ENCODE measurements around the gene USP5. TPM values are rescaled to one million over a fixed set of nuclear protein-coding genes. Genes with fewer than 3 reads are reported as not detected.
"Not testable (repeated sequence)": the region's sequence is repeated elsewhere in the genome, so short reads cannot be mapped to it uniquely, and the experiment has no call there.

Gene USP5
- total RNA-seq, 1 experiment from 2014 or later: 230 TPM

DNA sequence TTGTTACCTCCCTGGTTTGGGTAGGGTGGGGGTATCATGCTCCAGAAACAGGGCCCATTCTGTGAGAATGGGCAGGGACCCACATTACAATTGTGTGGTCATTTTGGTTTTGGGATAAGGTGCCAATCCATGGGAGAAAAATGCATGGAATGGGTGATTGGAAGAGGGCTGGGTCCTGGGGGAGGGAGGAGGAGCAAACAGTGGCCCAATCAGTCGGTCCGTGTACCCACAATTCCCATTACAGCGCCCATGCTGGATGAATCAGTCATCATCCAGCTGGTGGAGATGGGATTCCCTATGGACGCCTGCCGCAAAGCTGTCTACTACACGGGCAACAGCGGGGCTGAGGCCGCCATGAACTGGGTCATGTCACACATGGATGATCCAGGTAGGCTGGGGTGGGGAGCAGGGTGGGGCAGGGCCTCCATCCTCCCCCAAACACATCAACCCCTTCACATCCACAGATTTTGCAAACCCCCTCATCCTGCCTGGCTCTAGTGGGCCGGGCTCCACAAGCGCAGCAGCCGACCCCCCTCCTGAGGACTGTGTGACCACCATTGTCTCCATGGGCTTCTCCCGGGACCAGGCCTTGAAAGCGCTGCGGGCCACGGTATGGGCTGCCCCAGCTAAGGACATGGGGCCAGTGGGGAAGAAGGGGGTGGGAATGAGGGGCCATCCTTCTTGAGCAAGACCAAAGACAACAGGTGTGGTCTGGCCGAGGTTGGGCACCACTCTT, 11.8 kb downstream of the USP5 start:
- H3K36me3 Mint-ChIP-seq (ENCODE audit: insufficient read depth, unreplicated experiment): peaks cover 99% of the 10 kb centered on the region
- ChIA-PET POLR2A (interaction anchor here (0.6 to 1.2 kb wide), 2 partner anchors 11 to 332 kb away, joined by 3 to 4 read pairs; partner anchors contain the start of gene USP5), CTCF (interaction anchor here (1.3 kb wide), 1 partner anchor 29 kb away, joined by 3 read pairs; no protein-coding TSS in a partner anchor)
- Histone ChIP-seq H3K36me3 (ENCODE audit: control insufficient read depth, insufficient read depth, low read length) (peaks cover 17% of the 10 kb centered on the region), H3K27me3 (replicated peaks; ENCODE audit: control insufficient read depth, insufficient read depth, low read length) (no peaks in the 10 kb centered on the region), H3K9me3 (no peaks in the 10 kb centered on the region), H3K4me1 (peaks cover 7% of the 10 kb centered on the region), H3K4me3 (ENCODE audit: low read depth, low read length) (no peak overlapping the region)
- H3K4me1 Mint-ChIP-seq (ENCODE audit: low read depth, unreplicated experiment): peaks cover 11% of the 10 kb centered on the region
- no peaks in the 10 kb centered on the region for H3K27me3 Mint-ChIP-seq (ENCODE audit: insufficient read depth, unreplicated experiment)
- intact Hi-C loops (cut with micrococcal nuclease; ENCODE audit: unreplicated experiment): no loop called here
- no peaks in the 10 kb centered on the region for H3K9me3 Mint-ChIP-seq (ENCODE audit: unreplicated experiment)
- TF ChIP-seq, protein P1, sequence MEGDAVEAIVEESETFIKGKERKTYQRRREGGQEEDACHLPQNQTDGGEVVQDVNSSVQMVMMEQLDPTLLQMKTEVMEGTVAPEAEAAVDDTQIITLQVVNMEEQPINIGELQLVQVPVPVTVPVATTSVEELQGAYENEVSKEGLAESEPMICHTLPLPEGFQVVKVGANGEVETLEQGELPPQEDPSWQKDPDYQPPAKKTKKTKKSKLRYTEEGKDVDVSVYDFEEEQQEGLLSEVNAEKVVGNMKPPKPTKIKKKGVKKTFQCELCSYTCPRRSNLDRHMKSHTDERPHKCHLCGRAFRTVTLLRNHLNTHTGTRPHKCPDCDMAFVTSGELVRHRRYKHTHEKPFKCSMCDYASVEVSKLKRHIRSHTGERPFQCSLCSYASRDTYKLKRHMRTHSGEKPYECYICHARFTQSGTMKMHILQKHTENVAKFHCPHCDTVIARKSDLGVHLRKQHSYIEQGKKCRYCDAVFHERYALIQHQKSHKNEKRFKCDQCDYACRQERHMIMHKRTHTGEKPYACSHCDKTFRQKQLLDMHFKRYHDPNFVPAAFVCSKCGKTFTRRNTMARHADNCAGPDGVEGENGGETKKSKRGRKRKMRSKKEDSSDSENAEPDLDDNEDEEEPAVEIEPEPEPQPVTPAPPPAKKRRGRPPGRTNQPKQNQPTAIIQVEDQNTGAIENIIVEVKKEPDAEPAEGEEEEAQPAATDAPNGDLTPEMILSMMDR (IDR thresholded peaks at IDR 0.05; ENCODE audit: insufficient read depth in 1 of 2, low read depth in 1 of 2, low read length in 1 of 2, severe bottlenecking in 1 of 2, unreplicated experiment in 1 of 2): no peak
- BruUV-seq (replicated peaks): no TSS peak
- DNase-seq: no peak
- H3K27ac Mint-ChIP-seq (ENCODE audit: unreplicated experiment): no peak overlapping the region
- no peak overlapping the region for H3K4me3 Mint-ChIP-seq (ENCODE audit: unreplicated experiment)

DNA sequence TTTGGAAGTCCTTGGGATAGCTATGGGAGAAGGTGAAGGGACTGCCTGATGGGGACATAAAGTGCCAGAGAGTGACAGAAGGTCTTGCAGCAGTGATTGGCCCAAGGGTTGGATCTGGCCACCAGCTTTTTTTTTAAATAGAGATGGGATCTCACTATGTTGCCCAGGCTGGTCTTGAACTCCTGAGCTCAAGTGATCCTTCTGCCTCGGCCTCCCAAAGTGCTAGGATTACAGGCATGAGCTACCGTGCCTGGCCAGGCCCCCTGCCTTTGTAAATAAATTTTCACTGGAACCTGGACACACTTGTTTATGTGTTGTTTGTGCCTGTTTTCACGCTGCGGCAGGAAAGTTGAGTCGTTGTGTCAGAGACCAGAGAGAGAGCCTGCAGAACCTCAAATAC, 13.4 kb downstream of the USP5 start:
- Mint-ChIP-seq H3K4me1 (ENCODE audit: low read depth, unreplicated experiment) (peaks cover 26% of the 10 kb centered on the region), H3K36me3 (ENCODE audit: insufficient read depth, unreplicated experiment) (peaks cover 99% of the 10 kb centered on the region)
- H3K27me3 Mint-ChIP-seq (ENCODE audit: insufficient read depth, unreplicated experiment); H3K4me3 ChIP-seq (ENCODE audit: low read depth, low read length); intact Hi-C loops (cut with micrococcal nuclease; ENCODE audit: unreplicated experiment); H3K9me3 ChIP-seq; H3K27me3 ChIP-seq (replicated peaks; ENCODE audit: control insufficient read depth, insufficient read depth, low read length); H3K4me3 Mint-ChIP-seq (ENCODE audit: unreplicated experiment); DNase-seq; H3K9me3 Mint-ChIP-seq (ENCODE audit: unreplicated experiment); H3K27ac Mint-ChIP-seq (ENCODE audit: unreplicated experiment); BruUV-seq (replicated peaks): not testable (repeated sequence)
- ChIA-PET CTCF (interaction anchor here (2.4 kb wide), 1 partner anchor 13 kb away, joined by 8 read pairs; the partner anchor contains the start of gene USP5), POLR2A (interaction anchor here (5.4 kb wide), 1 partner anchor 13 kb away, joined by 102 read pairs; the partner anchor contains the start of genes CDCA3 and USP5)
- Histone ChIP-seq H3K36me3 (ENCODE audit: control insufficient read depth, insufficient read depth, low read length) (peaks cover 21% of the 10 kb centered on the region), H3K4me1 (peaks cover 17% of the 10 kb centered on the region)

- no peak overlapping the region for H3K4me3 ChIP-seq (ENCODE audit: low read depth, low read length)
- H3K9me3 Mint-ChIP-seq (ENCODE audit: unreplicated experiment): no peaks in the 10 kb centered on the region
- peaks cover 18% of the 10 kb centered on the region for H3K36me3 ChIP-seq (ENCODE audit: control insufficient read depth, insufficient read depth, low read length)
- TF ChIP-seq, protein P1 (IDR thresholded peaks at IDR 0.05; ENCODE audit: insufficient read depth in 1 of 2, low read depth in 1 of 2, low read length in 1 of 2, severe bottlenecking in 1 of 2, unreplicated experiment in 1 of 2): no peak
- H3K27ac Mint-ChIP-seq (ENCODE audit: unreplicated experiment): peak overlapping the region; percentile 94
- no peak for DNase-seq
- CTCF ChIA-PET: interaction anchor here (0.8 to 4.2 kb wide), 4 partner anchors 14 to 524 kb away, joined by 3 to 68 read pairs (median 6); partner anchors contain the start of genes TNFRSF1A and USP5
- peaks cover 37% of the 10 kb centered on the region for H3K4me1 Mint-ChIP-seq (ENCODE audit: low read depth, unreplicated experiment)
- no TSS peak for BruUV-seq (replicated peaks)
- no peaks in the 10 kb centered on the region for H3K27me3 Mint-ChIP-seq (ENCODE audit: insufficient read depth, unreplicated experiment)
- H3K9me3 ChIP-seq: no peaks in the 10 kb centered on the region
- peak overlapping the region; percentile 95 for H3K4me3 Mint-ChIP-seq (ENCODE audit: unreplicated experiment)
- POLR2A ChIA-PET: interaction anchor here (0.6 to 5.4 kb wide), 6 partner anchors 14 to 568 kb away, joined by 3 to 102 read pairs (median 4); partner anchors contain the start of genes CDCA3, COPS7A and USP5
- intact Hi-C loops (cut with micrococcal nuclease; ENCODE audit: unreplicated experiment): no loop called here
- peaks cover 21% of the 10 kb centered on the region for H3K4me1 ChIP-seq
- H3K36me3 Mint-ChIP-seq (ENCODE audit: insufficient read depth, unreplicated experiment): peaks cover 99% of the 10 kb centered on the region
- no peaks in the 10 kb centered on the region for H3K27me3 ChIP-seq (replicated peaks; ENCODE audit: control insufficient read depth, insufficient read depth, low read length)
Observed at GRCh38 chr12:6866163-6866919, 14.4 kb downstream of the USP5 start.

Data from Caco-2 (cell line).